HG03439 (cell line): ENCODE results near the gene VWA5B2.
"Not testable (repeated sequence)": the region's sequence is repeated elsewhere in the genome, so short reads cannot be mapped to it uniquely, and the experiment has no call there.

Experiments used
- ATAC-seq: cut with Tn5 transposase; IDR thresholded peaks from one replicate; pipeline ENCODE4 v1.9.1; 2021; ENCODE audit warnings: mild to moderate bottlenecking, moderate library complexity; ENCODE audit not compliant: unreplicated experiment

VWA5B2 gene

DNA sequence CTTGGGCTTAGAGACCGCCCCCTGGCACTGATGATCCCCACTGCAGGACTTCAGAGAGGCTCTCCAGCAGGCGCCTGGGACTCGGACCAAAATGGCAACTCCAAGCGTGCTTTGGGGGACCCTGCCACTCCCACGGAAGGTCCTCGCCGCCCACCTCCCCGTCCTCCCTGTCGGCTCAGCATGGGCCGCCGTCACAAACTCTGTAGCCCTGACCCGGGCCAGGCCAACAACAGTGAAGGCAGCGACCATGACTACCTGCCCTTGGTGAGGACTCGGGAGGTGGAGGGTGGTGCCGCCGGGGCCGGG is 11.7 kb downstream of the VWA5B2 start:
- no peak for ATAC-seq

DNA sequence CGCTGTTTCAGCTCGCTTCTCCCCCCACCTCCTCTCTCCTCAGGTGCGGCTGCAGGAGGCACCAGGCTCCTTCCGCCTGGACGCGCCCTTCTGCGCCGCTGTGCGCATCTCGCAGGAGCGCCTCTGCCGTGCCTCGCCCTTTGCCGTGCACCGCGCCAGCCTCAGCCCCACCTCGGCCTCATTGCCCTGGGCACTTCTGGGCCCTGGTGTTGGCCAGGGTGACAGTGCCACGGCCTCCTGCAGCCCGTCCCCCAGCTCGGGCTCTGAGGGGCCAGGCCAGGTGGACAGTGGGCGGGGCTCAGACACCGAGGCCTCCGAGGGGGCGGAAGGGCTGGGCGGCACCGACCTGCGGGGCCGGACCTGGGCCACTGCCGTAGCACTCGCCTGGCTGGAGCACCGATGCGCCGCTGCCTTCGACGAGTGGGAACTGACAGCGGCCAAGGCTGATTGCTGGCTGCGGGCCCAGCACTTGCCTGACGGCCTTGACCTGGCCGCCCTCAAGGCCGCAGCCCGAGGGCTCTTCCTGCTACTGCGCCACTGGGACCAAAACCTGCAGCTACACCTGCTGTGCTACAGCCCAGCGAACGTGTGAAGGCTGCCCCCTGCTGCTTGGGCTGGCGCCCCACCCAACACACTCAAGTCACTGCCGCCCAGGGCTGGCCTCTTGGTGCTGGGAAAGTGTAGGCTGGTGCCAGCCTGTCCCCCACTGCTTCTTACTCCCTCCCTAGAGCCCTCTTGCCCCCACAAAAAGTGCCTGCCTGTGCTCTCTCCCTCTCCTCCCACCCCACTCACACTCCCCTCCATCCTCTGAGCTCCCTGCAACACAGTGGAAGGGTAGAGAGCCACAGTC is 12.3 kb downstream of the VWA5B2 start:
- no peak for ATAC-seq

DNA sequence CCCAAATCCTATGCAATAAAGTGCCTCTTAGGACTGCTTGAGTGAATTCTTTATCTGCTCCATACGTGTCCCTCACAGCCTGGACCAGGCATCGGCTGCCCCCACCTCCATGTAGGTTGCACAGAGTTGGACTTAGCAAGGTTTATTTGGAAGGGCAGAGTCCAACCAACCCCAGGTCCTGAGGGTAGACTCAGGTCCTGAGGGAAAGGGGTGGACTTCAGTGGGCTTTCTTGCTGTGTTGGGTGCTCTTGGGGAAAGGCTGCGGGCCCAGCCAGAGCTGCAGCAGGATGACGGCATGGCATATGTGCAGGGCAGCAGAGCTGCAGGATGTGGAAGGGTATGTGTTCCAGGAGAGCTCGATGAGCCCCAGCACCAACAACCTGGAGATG is 12.9 kb downstream of the VWA5B2 start:
- ATAC-seq = no peak

DNA sequence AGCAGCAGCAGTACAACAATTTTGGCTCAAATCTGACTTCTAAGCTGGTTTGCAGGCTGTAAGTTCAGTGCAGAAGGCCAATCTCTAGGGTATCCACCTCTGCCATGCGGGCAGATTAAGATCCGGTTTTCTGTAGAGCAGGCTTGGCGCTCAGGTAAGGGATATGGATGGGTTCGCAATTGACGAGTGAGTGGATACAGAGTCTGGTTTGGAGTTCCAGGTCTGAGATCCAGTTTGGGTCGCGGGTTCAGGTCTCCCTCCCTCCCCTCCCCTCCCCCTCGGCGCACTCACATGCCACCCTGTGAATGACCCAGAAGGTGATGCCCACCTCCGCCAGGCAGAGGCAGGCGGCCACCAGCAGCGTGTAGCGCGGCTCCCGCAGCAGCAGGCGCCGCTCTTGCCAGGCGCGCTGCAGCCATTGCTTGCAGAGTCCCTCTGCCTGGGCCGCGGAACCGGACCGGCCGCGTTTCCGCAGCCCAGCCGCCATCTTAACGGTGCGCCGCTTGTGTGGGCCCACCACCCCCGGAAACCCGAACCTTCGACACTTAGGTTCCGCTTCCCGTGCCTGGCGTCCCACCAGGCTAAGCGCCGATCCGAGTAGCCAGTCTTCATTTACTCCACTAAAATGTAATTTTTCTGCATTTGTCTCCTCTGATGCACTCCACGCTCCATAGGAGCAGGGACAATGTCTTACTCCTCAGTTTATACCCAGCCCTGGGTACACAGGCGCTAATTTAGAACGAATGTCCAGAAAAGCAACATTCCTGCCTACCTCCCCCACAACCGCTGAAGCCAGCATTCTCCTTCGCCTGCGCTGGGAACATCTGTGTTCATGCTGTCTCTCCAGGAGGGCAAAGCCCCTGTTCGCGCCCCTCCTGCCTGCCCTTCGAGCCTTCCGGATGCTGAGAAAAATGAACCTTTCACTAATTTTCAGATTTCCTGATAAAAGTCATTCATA is 19.3 kb downstream of the VWA5B2 start, which contains the start of gene ALG3:
ALG3 (minus strand) TSS at position 509 of the 958 bp plus-strand sequence; CDS start at position 487, 22 bp downstream.
- ATAC-seq = peak; percentile 56

DNA sequence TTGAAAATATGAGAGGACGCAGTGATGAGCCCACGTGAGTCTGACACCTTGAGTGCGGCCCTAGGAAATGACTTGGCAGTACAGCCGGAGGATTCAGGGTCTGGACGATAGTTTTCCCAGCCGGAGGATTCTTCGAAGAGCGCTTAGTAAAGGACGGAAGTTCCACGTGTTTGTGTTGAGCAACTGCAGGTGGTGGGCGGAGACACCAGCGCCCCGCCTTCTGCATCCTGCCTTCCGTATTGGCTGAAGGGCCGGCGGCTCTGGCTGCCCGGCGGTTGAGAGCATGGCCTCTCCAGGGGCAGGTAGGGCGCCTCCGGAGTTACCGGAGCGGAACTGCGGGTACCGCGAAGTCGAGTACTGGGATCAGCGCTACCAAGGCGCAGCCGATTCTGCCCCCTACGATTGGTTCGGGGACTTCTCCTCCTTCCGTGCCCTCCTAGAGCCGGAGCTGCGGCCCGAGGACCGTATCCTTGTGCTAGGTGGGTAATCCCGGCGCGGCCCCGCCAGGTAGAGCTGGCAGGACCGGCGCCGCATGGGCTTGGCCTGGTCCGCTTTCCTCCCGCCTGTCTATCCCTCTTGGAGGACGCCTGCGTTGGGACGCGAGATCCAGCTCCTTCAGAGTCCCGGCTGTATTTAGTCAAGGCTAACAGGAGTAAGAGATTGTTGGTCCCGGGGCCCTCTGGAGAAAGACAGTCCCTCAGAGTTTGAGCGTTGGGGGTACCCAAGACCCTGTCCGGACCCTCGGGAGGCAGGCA is 20.2 kb downstream of the VWA5B2 start, which contains the start of gene EEF1AKMT4:
EEF1AKMT4 (plus strand) TSS at position 261 of the 755 bp plus-strand sequence; CDS start at position 284, 23 bp downstream.
- ATAC-seq = peak; percentile 86

DNA sequence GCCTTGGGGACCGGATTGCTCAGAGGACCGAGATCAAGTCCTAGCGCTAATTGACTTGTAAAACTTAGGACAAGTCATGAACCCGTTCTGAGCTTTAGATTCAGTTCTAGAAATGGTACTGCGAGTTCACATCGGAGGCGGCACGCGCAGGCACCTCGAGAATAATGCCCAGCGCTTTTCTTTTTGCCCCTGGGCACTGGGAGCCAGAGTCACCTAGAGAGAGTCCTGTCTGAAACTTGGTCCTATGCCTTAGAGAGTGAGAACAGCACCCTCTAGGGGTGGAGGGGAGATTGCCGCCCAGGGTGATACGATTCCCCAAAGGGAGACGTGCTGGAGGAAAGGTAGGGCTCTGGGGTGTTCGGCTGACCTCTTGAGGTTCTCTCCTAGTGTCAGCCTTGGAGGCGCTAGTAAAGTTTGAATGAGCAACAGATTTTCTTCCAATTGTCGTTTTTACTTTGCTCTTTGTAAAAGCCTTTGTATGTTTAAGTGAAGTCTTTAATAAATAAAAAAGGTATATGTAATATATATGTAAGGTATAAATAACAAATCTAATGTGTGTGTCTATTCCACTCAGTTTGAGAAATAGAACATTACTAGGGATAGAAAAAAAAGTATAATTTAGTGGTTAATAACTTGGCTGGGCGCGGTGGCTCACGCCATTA is 20.9 kb downstream of the VWA5B2 start:
- ATAC-seq = peak; percentile 62

DNA sequence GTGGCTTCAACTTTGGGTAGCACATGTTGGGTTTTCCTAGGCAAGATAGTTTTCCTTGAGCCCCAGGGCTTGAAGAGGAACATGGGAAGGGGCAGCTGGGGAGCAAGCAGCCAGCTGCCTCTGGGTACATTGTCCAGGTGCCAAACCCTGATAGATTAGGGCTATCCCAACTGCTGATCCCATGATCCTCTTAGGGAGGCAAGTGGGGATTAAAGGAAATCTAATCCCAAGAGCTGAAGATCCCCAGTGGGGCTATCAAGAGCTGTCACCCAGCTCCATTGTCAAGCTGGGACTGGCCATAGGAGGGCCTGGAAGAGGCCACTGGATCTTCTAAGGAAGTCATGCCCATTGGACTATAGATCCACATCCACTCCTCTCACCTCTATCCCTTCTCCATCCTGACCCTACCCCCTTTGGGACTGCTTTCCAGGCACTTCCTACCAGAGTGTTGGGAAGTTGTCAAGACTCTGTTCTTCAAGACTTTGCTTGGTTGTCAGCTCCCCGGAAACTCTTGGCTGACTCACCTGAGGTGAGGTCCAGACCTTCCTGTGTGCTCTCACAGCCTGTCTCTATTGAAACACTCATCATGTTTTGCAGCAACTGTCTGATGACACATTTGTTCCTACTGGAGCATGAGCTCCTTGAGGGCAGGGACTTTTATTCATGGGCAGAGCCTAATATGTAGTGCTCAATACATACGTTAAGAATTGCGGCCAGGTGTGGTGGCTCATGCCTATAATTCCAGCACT is 26.1 kb downstream of the VWA5B2 start:
- no peak for ATAC-seq

DNA sequence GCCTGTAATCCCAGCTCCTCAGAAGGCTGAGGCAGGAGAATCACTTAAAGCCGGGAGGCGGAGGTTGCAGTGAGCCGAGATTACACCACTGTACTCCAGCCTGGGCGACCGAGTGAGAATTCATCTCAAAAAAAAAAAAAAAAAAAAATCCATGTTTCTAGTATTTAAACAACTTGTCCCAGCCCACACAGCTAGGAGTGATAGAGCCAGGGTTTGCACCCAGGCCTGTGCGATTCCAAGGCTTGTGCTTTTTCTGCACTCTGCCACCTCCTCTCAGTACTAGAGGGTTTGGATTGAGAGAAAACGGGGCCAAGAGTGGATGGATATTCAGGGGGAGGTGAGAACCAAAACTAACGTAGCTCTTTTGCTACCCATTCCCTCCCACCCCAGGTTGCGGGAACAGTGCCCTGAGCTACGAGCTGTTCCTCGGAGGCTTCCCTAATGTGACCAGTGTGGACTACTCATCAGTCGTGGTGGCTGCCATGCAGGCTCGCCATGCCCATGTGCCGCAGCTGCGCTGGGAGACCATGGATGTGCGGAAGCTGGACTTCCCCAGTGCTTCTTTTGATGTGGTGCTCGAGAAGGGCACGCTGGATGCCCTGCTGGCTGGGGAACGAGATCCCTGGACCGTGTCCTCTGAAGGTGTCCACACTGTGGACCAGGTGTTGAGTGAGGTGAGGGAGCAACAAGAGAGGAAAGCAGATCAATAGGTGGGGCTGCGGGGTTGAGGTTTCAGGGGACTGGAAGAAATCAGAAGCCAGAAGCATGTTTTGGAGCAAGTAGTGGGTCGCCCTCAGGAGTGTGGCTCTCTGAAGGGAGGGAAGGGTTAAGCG is 27.9 kb downstream of the VWA5B2 start:
- ATAC-seq = no peak

DNA sequence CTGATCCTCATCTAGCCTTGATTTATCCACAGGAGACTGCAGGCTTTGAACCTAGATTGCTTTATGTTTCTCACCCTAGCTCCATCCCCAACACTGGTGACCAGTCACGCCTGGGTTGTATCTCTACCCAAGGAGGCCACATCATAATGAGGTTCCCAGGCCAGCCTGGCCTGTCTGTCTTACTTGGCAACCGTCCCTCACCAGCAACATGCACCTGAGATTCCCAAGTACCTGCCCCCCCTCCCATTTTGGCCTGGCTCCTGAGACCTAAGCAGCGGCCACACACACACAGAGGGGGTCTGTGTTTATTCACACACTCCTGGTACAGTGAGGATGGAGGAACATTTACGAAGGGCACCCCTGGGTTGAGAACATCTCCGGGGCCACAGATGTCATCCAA is 29.5 kb downstream of the VWA5B2 start:
- ATAC-seq = no peak

DNA sequence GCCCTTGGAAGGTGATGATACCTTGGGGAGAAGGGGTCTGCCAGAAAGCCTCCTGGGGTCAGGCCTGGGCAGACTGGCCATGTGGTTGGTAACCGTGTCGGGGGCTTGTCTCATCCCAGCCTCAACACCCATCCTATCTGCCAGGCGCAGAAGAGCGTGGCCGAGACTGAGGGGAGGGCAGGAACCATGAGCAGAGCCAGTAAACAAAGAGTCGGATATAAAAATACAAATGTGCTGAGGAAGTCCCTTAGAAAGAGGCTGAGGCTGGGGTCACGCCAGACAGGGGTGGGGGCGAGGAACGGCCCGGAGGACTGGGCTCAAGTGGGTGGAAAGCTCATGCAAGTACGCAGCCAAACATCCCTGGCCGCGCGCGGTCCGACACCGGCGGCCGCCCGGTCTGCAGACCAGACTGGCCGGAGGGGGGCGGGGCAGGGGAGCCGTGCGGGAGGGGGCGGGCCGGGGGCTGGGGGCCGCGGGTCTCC is 30.1 kb downstream of the VWA5B2 start:
- ATAC-seq = no peak

DNA sequence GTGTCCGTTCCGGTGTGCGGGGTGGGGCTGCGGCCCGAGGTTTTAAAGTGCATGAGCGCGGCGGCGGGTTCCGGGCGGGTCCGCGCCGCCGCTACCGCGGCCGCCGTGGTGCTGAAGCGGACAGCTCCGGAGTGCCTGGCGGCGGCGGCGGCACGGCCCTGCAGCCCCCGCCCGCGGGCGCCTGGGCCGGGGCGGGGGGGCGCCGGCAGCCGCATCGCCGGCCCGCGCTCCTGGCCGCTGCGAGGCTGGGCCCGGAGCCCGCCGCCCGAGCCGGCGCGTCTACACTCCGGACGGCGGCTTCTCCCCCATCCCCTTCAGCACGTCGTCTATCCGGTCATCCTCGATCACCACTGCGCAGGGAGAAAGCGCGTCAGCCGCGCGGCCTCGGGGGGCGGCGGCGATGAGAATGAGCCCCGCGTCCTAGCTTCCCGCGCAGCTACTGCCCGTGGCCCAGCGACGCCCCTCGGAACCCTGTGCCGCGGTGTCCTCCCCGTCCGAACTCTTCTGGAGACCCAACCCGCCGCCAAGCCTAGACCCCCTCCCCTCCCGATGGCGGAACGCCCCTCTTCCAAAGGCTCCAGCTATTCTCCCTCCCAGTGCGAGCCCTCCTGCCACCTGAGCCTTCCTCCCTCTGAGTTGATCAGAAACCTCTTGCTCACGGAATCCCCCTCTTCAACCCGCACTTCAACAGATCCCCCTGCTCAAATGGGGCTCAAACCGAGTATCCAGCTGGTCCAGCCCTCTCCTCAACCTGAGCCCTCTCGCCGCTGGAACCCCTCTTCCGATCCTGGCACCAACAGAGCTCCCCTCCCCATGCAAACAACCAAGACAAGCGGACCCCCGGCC is 30.7 kb downstream of the VWA5B2 start:
- no peak for ATAC-seq

DNA sequence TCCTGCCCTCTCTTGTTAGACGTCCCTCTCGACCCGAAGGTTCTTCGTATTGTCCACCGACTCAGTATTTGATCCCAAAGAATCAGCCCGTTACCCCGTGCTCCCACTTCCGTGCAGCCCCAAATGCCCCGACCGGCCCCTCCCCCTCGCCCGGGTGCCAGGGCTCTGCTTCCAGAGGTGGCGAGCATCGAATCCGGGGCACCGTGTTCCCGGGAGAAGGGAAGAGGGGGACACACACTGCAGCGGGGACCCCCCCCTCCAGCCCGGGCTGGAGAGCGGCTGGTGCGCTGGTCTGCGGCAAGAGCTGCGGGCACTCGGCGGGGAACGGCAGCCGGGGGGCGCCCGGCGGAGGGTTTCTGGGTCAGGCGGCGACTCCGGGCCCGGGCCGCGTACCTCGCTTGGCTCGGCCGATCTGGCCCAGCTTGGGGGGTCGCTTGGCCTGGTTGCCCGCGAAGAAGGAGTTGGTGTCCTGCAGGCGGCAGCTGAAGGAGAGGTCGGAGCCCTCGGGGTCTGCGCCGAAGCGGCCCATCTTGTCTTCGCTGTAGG is 31.4 kb downstream of the VWA5B2 start:
- no peak for ATAC-seq

DNA sequence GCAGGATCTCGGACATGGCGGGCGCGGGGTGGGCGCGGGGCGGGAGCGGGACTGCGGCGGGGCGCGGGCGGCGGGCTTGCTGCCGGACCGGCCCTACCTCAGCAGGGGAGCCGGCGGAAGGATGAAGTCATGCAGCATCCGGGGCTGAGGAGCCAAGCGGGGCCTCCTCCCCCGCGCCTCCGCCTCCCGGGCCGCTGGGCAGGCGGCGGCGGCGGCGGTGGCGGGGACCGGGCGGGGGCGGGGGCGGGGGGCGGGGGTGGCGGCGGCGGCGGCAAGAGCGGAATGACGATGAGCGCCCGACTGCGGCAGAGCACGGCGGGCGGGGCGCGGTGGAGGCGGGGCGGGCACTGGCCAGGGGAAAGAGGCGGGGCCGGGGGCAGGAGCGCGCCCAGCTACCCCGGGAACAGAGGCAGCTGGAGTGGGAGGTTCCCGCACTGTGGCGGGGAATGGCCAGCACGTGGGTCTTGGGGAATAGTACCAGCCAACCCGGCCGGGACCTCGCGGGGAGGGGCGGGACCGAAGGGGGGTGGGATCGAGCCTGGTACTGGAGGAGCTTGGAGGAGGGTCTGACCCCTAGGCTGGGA is 32.0 kb downstream of the VWA5B2 start, which contains the start of gene CAMK2N2:
CAMK2N2 (minus strand) TSS at position 284 of the 584 bp plus-strand sequence; CDS start at position 16, 268 bp downstream.
- ATAC-seq = no peak

DNA sequence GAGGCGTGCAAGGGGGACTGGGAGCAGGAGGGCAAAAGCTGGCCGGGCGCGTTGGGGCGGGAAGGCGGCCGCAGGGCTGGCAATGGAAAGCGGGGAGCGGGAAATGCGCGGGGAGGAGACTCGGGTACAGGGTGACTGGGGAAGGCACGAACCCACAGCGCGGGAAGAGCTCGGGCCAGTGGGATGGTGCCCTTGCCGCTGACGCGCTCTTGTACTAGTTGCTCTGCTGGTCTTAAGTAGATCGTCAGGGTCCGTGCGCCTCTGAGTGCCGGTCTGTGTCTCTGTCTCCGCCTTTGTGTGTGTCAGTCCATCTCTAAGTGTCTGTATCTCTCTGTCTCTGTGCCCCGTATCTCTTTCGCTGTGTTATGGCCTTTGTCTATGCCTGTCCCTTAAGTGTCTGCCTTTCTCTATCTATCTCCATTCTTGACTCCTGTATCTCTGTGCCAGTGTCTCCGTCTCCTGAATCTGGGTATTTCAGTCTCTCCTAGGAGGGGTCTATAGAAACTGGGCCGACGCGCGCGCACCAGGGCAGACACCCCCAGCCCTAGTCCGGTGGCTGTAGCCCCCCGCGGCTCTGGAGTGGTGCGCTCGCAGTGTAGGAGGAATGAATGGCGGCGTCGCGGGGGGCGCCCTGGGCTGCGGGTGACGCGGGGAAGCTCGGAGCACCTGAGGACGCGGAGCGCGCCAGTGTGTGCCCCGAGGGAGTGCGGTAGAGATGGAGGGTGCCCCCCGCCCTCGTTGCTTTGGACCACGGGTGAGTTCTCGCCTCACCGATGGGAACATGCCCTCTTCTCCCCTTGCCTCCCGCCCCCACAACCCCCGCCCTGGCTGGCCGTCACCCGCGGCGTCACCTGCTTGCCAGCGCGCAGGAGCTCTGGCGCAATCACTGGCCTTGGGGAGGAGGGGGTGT is 32.7 kb downstream of the VWA5B2 start:
- no peak for ATAC-seq

DNA sequence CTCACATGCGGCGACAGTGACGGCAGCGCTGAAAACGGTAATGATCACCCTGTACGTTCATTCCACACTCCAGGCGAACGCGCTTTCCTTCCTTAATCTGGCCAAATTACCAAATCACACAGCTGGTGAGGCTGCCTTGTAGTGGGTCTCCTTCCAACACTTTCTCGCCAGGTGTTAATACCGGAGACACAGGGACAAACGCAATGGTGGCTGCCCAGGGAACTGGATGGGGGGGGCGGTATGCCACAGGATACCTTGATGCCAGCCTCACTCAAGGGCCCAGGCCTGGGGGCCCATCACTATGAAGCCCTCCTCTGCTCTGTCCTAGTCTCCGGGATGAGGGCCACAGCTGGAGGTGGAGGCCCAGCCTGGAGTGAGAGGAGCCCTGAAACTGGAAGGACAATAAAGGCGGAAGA is 33.4 kb downstream of the VWA5B2 start:
- ATAC-seq = no peak

DNA sequence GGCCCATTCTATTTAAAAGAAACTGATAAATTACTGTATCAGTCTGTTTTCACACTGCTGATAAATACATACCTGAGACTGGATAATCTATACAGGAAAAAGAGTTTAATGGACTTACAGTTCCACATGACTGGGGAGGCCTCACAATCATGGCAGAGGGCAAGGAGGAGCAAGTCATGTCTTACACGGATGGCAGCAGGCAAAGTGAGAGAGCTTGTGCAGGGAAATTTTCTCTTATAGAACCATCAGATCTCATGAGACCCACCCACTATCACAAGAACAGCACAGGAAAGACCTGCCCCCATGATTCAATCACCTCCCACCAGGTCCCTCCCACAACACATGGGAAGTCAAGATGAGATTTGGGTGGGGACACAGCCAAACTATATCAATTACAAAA is 37.9 kb downstream of the VWA5B2 start:
- ATAC-seq = not testable (repeated sequence)
